ENCODE results near the gene ZFPM1. TPM values are rescaled to one million over a fixed set of nuclear protein-coding genes. Genes with fewer than 3 reads are reported as not detected.

Gene ZFPM1
- total RNA-seq, 1 experiment from 2014 or later: 14.6 TPM

- H2AFZ ChIP-seq (ENCODE audit: low read depth, low read length, poor library complexity, severe bottlenecking): no peak overlapping the region
- no peak for TF ChIP-seq ATF3 (IDR thresholded peaks at IDR 0.05)
- no peak for TF ChIP-seq EGR1 (IDR thresholded peaks at IDR 0.05; ENCODE audit: low read depth)
- no peak for TF ChIP-seq ELF1 (IDR thresholded peaks at IDR 0.05; ENCODE audit: borderline replicate concordance, low read depth)
- TF ChIP-seq TCF7L2 (IDR thresholded peaks at IDR 0.05; ENCODE audit: borderline replicate concordance, extremely low read depth, insufficient read depth, insufficient read length): no peak
- TF ChIP-seq FOSL1 (IDR thresholded peaks at IDR 0.05; ENCODE audit: low read depth): no peak
- TF ChIP-seq SIN3A (IDR thresholded peaks at IDR 0.05; ENCODE audit: low read depth): no peak
- no peak for TF ChIP-seq JUND (IDR thresholded peaks at IDR 0.05)
- TF ChIP-seq YY1 (IDR thresholded peaks at IDR 0.05; ENCODE audit: extremely low read depth, insufficient replicate concordance, low read depth, low read length): no peak
- TF ChIP-seq, protein P1, sequence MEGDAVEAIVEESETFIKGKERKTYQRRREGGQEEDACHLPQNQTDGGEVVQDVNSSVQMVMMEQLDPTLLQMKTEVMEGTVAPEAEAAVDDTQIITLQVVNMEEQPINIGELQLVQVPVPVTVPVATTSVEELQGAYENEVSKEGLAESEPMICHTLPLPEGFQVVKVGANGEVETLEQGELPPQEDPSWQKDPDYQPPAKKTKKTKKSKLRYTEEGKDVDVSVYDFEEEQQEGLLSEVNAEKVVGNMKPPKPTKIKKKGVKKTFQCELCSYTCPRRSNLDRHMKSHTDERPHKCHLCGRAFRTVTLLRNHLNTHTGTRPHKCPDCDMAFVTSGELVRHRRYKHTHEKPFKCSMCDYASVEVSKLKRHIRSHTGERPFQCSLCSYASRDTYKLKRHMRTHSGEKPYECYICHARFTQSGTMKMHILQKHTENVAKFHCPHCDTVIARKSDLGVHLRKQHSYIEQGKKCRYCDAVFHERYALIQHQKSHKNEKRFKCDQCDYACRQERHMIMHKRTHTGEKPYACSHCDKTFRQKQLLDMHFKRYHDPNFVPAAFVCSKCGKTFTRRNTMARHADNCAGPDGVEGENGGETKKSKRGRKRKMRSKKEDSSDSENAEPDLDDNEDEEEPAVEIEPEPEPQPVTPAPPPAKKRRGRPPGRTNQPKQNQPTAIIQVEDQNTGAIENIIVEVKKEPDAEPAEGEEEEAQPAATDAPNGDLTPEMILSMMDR (IDR thresholded peaks at IDR 0.05 in 2 of 3, conservative IDR thresholded peaks at IDR 0.05 in 1 of 3; ENCODE audit: borderline replicate concordance in 1 of 3, insufficient read depth in 1 of 3, low read depth in 2 of 3, low read length in 2 of 3): no peak
- ATAC-seq: no peak
- no peak overlapping the region for H3K9ac ChIP-seq (ENCODE audit: low read length)
- peaks cover 100% of the 10 kb centered on the region for H3K79me2 ChIP-seq (ENCODE audit: insufficient read depth, low read length)
- peaks cover 10% of the 10 kb centered on the region; the same call in 1 of the 2 replicates for H4K20me1 ChIP-seq (ENCODE audit: insufficient read depth)
- H3K27me3 ChIP-seq (ENCODE audit: insufficient read depth, low read length): no peaks in the 10 kb centered on the region
- H3K4me3 ChIP-seq (replicated peaks in 1 of 2; ENCODE audit: low read depth in 1 of 2, low read length in 2 of 2): no peak overlapping the region
- H3K4me1 ChIP-seq (ENCODE audit: control insufficient read depth in 1 of 2, insufficient read depth in 2 of 2, low read length in 2 of 2): no peaks in the 10 kb centered on the region
- ChIA-PET POLR2A (no interaction called here), RAD21 (ENCODE audit: low non-redundant PET in 1 of 2, low total read pairs in 2 of 2, uncharacterized antibody in 2 of 2, unreplicated experiment in 2 of 2) (no interaction called here), CTCF (no interaction called here)
- intact Hi-C loops (cut with micrococcal nuclease): no loop called here
- H3K9me2 ChIP-seq (ENCODE audit: insufficient read depth): no peaks in the 10 kb centered on the region
- DNase-seq (ENCODE audit: low read depth, low spot score): no peak
- no peaks in the 10 kb centered on the region for H3K9me3 ChIP-seq (ENCODE audit: control insufficient read depth in 1 of 2, insufficient read depth in 1 of 2, low read depth in 1 of 2, low read length in 2 of 2)
- BruUV-seq (replicated peaks): no TSS peak
- H3K27ac ChIP-seq (ENCODE audit: low read depth, low read length): no peak overlapping the region
- H3K4me2 ChIP-seq (ENCODE audit: low read length): no peak overlapping the region
- H3K36me3 ChIP-seq (ENCODE audit: control insufficient read depth in 1 of 2, insufficient read depth in 2 of 2, low read length in 2 of 2): peaks cover 49 to 55% of the 10 kb centered on the region in 2 experiments
These were observed 125.6 kb downstream of the ZFPM1 start for GRCh38 chr16:88578446-88579313.

Data from HCT116 (cell line).